ENCODE measurements around the gene RIPOR3. TPM values are rescaled to one million over a fixed set of nuclear protein-coding genes. Genes with fewer than 3 reads are reported as not detected.

RIPOR3 gene
- polyA plus RNA-seq, 2 of the 4 experiments (the other 2 are of a cell fraction), result 0.03 to 0.06 TPM

- no peak for TF ChIP-seq BCL3 (IDR thresholded peaks at IDR 0.05)
Measured at GRCh38 chr20:50584687-50585086, 106.7 kb downstream of the RIPOR3 start (continued).

- Histone ChIP-seq H3K9me3 (no peaks in the 10 kb centered on the region), H3K4me1 (no peaks in the 10 kb centered on the region), H3K4me3 (no peak overlapping the region), H3K27ac (no peak overlapping the region), H3K4me2 (no peak overlapping the region)
- POLR2A ChIA-PET, result no interaction called here
- CTCF ChIA-PET, result interaction anchor here (0.9 to 7.1 kb wide), 8 partner anchors 10 to 404 kb away, joined by 3 to 85 read pairs (median 4); no protein-coding TSS in a partner anchor
- TF ChIP-seq REST (IDR thresholded peaks at IDR 0.05), result no peak
- no peak for TF ChIP-seq KDM5A (IDR thresholded peaks at IDR 0.05)
- TF ChIP-seq POLR2A (IDR thresholded peaks at IDR 0.05; ENCODE audit: low read length), result no peak
- no peak for TF ChIP-seq CTCF (IDR thresholded peaks at IDR 0.05)
- no peak for TF ChIP-seq ATOH8 (CRISPR knock-in tag; IDR thresholded peaks at IDR 0.05; ENCODE audit: low read depth)
- TF ChIP-seq KDM1A (IDR thresholded peaks at IDR 0.05; ENCODE audit: low read depth), result no peak
- TF ChIP-seq ZNF302 (CRISPR knock-in tag; IDR thresholded peaks at IDR 0.05), result no peak
- TF ChIP-seq JUN (IDR thresholded peaks at IDR 0.05), result no peak
- WGBS (ENCODE audit: missing lambda C conversion rate), result 88% methylated on average over 15 of the region's 15 CpGs
- no peak for ATAC-seq
- no peak for FAIRE-seq
- DNase-seq (ENCODE audit: low read depth in 1 of 2, low spot score in 1 of 2), result no peak
Measured at GRCh38 chr20:50583442-50584150, 107.7 kb downstream of the RIPOR3 start.

- ChIA-PET CTCF (interaction anchor here (0.6 to 14.7 kb wide), 5 partner anchors 28 to 398 kb away, joined by 3 to 268 read pairs (median 5); partner anchors contain the start of gene CEBPB), POLR2A (no interaction called here)
Measured at GRCh38 chr20:50582591-50583234, 108.6 kb downstream of the RIPOR3 start.

More at GRCh38 chr20:50582591-50583234, 108.6 kb downstream of the RIPOR3 start:
- no peaks in the 10 kb centered on the region for H3K9me3 ChIP-seq
- no peak for TF ChIP-seq NR3C1 (IDR thresholded peaks at IDR 0.05)
- no peak for TF ChIP-seq PHF8 (IDR thresholded peaks at IDR 0.05; ENCODE audit: borderline replicate concordance, low read depth)
- TF ChIP-seq HES2 (IDR thresholded peaks at IDR 0.05), result no peak
- no peak for TF ChIP-seq EHF (CRISPR knock-in tag; IDR thresholded peaks at IDR 0.05)
- no peak for TF ChIP-seq PBX3 (IDR thresholded peaks at IDR 0.05)
- TF ChIP-seq RCOR1 (IDR thresholded peaks at IDR 0.05; ENCODE audit: low read depth, low read length), result no peak
- no peak for TF ChIP-seq BHLHE40 (IDR thresholded peaks at IDR 0.05; ENCODE audit: low read depth, low read length)
- no peak for TF ChIP-seq BCL3 (IDR thresholded peaks at IDR 0.05)
- no peak for TF ChIP-seq POLR2A (IDR thresholded peaks at IDR 0.05; ENCODE audit: low read length)
- FAIRE-seq (no peak), DNase-seq (ENCODE audit: low read depth in 1 of 2, low spot score in 1 of 2) (no peak), ATAC-seq (no peak)
- no peak overlapping the region for H3K27ac ChIP-seq
- 92% methylated on average over 26 of the region's 26 CpGs for WGBS (ENCODE audit: missing lambda C conversion rate)
- H3K4me2 ChIP-seq, result no peak overlapping the region
- no peak overlapping the region for H3K4me3 ChIP-seq
- no peaks in the 10 kb centered on the region for H3K4me1 ChIP-seq
